SK-N-SH (cell line): ENCODE results near the gene RIOK3.

Experiments used
- RFX5 ChIP-seq: IDR thresholded peaks from 2 replicates; pipeline ENCODE4 v1.6.1; 2012; ENCODE audit warnings: mild to moderate bottlenecking, improper control_type of control experiment, low read length
- TF ChIP-seq, protein P1 (sequence below): IDR thresholded peaks from 2 replicates; pipeline ENCODE4 v1.6.1; 2012; ENCODE audit warnings: mild to moderate bottlenecking, low read depth, low read length, moderate library complexity

- no peak for TF ChIP-seq RFX5
- TF ChIP-seq, protein P1, sequence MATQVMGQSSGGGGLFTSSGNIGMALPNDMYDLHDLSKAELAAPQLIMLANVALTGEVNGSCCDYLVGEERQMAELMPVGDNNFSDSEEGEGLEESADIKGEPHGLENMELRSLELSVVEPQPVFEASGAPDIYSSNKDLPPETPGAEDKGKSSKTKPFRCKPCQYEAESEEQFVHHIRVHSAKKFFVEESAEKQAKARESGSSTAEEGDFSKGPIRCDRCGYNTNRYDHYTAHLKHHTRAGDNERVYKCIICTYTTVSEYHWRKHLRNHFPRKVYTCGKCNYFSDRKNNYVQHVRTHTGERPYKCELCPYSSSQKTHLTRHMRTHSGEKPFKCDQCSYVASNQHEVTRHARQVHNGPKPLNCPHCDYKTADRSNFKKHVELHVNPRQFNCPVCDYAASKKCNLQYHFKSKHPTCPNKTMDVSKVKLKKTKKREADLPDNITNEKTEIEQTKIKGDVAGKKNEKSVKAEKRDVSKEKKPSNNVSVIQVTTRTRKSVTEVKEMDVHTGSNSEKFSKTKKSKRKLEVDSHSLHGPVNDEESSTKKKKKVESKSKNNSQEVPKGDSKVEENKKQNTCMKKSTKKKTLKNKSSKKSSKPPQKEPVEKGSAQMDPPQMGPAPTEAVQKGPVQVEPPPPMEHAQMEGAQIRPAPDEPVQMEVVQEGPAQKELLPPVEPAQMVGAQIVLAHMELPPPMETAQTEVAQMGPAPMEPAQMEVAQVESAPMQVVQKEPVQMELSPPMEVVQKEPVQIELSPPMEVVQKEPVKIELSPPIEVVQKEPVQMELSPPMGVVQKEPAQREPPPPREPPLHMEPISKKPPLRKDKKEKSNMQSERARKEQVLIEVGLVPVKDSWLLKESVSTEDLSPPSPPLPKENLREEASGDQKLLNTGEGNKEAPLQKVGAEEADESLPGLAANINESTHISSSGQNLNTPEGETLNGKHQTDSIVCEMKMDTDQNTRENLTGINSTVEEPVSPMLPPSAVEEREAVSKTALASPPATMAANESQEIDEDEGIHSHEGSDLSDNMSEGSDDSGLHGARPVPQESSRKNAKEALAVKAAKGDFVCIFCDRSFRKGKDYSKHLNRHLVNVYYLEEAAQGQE = no peak
These were observed 59.6 kb downstream of the RIOK3 start for GRCh38 chr18:23512641-23513040.
